GM18526 (cell line): Measurements from ENCODE around the gene KLHL29.

Experiments
- POLR2A ChIP-seq: IDR thresholded peaks from 3 replicates; pipeline ENCODE4 v1.6.1; 2011; ENCODE audit not compliant: insufficient read length; ENCODE audit errors: extremely low read depth

The KLHL29 gene

GRCh38 chr2:23616630-23617029 is 231.7 kb downstream of the KLHL29 start:
- TF ChIP-seq POLR2A, result no peak

GRCh38 chr2:23617167-23617810 is 232.3 kb downstream of the KLHL29 start:
- TF ChIP-seq POLR2A, result no peak

GRCh38 chr2:23617811-23618215 is 232.8 kb downstream of the KLHL29 start:
- TF ChIP-seq POLR2A, result no peak

DNA sequence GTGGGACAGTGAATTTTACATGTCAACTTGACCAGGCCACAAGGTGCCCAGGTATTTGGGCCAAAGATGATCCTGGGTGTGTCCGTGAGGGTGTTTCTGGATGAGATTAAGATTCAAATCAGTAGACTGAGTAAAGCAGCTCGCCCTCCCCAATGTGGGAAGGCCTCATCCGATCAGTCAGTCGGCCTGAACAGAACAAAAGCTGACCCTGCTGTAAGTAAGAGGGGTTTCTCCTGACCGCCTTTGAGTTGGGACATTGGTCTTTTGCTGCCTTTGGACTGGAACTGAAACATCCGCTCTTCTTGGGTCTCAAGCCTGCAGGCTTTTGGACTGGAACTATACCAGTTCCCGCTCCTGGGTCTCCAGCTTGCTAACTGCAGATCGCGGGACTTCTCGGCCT is 233.3 kb downstream of the KLHL29 start:
- no peak for TF ChIP-seq POLR2A

DNA sequence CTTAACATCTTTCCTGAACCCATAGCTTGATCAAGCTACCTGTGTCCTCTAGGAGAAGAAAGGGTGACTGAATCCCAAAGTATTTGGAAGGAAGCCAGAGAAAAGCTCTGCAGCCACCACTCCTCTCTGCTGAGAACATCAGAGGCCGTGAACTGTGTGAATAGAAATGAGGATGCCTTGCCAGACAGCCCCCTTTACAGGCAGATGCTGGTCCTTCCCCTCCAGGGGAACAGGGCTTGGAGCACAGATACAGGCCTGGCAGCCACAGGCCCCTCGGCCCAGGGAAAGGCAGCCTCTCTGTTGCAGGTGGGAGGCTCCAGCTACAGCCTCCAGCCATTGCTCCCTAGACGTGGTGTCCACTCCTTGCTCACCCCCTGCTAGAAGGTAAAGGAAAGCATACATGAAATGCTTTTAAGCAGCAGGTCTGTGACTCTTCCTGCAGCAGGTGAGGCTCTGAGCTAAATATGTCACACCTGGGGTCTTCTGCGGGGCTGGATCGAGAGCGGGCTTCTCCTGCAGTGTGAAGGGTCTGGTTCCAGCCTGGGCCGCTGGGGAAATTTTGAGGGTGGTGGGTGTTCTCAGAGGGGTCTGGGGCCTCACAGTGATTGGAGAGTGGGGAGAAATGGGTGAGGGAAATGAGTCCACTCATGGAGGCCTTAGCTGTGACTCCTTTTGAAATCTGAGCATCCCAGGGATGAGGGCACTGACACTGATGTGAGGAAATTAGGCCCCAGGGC is 234.0 kb downstream of the KLHL29 start:
- TF ChIP-seq POLR2A, result no peak

GRCh38 chr2:23619941-23620340 is 235.0 kb downstream of the KLHL29 start:
- no peak for TF ChIP-seq POLR2A

GRCh38 chr2:23620841-23621341 is 235.9 kb downstream of the KLHL29 start:
- TF ChIP-seq POLR2A, result no peak

DNA sequence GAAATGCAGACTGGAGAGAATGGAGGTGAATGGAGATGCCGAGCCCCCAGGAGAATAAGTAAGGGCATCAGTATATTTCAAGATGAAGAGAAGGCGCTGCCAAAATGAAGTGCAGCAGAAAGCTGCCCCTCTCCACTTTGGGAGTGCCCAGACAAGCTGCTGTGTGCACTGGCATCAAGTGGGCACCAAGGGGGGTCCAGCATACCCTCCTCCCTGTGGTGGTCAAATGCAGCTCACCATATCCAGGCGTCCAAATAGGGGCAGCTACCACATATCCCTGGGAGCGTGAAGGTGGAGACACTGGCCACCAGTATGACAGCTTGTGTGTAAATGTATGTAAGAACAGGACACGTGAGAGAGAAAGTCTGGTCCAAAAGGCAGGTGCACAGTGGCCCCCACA is 236.6 kb downstream of the KLHL29 start:
- no peak for TF ChIP-seq POLR2A

DNA sequence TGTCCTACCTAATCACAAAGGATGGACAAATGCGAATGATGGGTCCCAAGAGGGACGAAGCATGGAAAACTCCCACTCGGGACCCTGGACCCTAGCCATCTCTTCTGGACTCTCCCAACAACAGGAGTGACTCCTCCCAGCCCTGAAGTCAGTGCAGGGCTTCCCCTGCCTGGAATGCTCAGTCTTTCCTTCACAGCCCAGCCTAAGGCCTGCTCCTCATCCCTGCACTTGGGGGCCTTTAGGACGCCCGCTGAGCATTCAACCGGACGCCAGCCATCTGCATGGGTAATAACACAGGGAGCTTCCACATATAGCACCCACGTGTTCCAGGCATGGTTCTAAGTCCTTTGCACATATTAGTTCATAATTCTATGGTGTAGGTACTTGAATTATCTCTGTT is 237.5 kb downstream of the KLHL29 start:
- no peak for TF ChIP-seq POLR2A

DNA sequence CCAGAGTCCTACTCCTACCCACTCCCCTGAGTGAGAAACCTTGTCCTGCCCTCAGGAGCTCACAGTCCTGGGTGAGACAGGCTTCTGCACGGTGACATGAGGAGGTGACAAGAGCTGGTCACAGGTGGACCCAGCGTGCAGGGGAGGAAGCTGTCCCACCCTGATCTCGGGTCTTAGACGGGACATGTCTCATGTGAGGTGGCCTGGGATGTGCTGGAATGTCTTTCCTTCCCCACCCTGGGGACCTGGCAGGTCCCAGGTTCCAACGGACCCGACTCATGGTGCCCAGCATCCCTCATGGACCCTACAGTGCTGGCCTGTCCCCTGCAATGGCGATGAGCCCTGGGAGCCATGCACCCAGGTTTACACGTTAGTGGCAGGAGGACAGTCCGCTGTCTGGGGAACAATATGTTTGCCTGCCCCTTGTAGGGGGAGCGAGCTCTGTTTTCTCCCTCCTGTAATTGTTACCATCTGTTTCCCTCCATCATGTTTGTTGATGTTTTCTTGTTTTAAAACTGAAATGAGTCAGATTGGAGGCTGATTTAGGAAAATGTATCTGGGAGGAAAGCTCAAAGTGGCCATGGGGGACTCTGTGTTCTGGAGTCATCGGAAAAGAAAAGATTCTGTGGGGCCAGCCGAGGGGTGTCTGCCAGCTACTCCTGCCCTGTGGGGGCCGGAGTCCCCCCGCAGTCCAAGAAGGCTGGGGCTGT is 238.1 kb downstream of the KLHL29 start:
- no peak for TF ChIP-seq POLR2A

GRCh38 chr2:23624378-23624777 is 239.4 kb downstream of the KLHL29 start:
- no peak for TF ChIP-seq POLR2A

GRCh38 chr2:23624915-23625314 is 239.9 kb downstream of the KLHL29 start:
- no peak for TF ChIP-seq POLR2A

GRCh38 chr2:23625726-23626125 is 240.7 kb downstream of the KLHL29 start:
- TF ChIP-seq POLR2A, result no peak

DNA sequence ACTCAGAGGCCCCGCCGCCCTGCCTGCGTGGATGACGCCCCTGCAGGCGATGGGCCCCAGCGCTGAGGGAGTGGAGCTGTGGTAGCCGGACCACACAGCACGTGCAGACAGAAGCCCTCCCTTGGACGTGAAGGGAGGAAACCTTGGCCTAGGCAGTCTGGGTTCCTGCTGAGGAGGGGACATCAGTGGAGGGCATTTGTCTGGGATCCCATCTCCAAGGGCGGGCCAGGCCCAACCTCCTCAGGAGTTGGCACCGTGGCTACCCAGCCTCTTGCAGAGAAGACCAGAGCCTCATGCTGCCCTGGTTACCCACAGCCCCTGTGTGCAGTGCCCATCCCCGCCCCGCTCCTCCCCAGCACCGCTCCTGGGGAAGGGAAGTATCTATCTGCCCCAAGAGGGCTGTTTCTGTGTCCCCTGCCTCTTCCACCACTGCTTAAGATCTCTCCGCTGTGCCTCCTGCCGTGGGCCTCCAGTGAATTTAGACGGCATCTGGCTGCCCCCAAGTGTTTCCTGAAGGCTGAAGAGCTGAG is 241.8 kb downstream of the KLHL29 start:
- TF ChIP-seq POLR2A, result no peak

DNA sequence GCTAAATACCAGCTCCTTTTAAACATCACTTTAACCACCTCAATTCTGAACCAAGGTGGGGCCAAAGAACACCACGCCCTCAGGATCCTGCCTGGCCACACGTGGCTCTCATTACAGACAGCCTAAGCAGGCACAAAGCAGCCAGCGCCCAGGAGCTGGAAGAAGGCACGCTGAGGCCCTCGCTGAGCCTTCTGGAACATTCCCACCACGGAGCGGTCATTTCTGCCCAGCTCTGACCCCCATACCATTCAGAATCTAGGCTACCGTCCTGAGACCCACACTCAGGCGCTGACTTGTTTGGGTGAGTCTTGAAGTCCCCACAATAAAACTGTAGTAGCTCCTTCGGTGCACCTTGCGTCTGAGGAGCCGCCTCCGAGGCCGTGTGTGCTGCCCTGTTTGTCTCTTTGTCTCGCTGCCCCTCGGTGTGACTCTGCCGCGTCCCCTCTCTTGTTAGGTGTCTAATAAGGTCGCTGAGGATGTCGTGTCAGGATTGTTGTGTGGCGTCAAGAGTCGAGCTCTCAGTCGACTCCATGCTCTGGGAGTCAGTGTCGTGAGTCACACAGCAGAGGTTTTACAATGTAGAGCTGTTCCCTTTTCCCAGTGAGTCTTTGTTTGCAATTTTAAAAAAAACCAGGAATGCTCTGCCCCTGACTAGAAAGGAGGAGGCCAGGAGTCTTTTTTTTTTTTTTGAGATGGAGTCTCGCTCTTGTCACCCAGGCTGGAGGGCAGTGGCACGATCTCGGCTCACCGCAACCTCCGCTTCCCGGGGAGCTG is 242.4 kb downstream of the KLHL29 start:
- TF ChIP-seq POLR2A, result no peak

- TF ChIP-seq POLR2A, result no peak
Observed at GRCh38 chr2:23628926-23629771, 244.2 kb downstream of the KLHL29 start.
